Measurements from ENCODE around the gene AXIN1.
"Not testable (repeated sequence)": the region's sequence is repeated elsewhere in the genome, so short reads cannot be mapped to it uniquely, and the experiment has no call there.

AXIN1 gene

DNA sequence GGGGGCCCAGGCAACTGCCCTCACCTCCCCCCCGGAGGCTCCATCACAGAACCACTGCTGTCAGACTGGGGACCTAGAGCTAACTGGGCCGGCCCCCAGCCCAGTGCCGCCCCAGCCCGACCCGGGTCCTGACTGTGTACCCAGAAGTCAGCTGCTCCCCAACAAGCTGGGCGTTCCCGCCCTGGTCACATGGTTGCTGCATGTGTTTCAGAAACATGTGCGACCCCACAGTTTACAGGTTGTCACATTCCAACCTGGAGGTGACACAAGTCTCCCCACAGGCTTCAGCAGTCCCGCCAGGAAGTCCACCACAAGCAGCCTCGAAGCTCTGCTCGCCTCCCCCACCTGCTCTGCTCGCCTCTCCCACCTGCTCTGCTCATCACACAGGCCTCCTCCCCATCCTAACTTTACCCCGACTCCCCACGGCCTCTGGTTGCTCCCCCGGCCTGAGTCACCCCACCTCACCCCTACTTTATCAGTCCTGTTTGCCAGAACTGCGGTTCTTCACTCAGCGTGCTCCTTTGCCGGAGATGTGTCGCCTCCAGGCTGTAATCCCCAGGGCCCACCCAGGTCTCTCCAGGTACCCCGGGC is 16.8 kb upstream of the AXIN1 start:
- DNase-seq = no peak

DNA sequence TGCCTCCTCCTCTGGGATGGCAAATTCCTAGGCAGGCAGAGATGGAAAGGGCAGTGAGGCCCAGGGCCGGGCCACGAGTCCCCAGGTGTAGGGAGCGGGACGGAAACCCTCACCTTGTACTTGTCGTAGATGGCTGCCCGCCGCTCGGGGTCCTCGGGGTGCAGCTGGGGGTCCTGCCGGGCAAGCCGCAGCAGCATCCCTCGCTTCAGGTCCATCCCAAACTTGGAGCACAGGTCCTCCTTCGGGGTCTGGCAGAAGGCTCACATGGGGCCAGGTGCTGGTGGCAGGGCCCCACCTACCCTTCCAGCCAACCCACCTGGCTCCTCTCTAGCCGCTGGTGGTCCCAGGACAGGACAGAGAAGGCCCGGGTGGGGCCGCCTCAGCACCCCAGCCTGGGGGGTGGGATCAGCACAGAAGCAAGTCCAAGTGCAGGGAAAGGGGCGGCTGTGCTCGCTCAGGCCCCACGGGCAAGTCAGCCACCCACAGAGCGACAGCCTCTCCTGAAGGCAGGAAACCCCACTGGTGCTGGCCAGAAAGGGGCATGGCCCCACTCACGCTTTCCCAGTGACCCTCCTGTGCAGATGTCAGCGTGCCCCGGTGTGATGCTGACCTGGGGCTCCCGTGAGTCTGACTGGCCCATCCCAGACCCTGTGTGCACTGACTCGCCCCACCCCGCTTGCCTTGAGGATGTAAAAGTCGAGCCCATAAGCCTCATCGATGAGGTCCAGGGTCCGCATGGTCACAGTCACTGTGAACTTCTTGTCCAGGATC is 16.1 kb upstream of the AXIN1 start:
- DNase-seq = no peak

DNA sequence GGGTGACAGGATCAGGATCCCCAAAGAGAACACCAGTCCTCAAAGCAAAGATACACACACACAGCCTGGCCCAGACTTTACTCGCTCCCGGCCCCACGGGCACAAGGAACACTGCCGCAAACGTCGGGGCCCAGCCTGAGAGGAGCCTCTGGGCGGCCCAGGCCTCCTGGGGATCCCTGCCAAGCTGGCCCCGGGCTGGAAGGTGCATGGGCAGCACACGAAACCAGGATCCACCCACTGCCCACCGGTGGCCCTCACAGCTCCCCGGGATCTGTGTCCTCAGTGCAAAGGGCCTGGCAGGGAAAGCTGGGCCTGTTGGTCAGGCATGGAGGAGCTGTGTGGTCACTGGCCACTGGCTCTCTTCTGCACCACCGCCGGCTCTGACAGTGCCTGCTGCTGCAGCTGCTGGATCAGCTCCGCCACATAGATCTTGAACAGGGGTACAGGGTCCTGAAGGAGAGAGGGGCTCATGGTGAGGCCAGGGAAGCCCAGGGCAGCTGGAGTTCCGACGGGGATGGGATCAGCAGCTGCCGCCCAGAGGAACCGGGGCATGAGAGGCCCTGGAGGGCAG is 14.9 kb upstream of the AXIN1 start:
- DNase-seq = no peak

DNA sequence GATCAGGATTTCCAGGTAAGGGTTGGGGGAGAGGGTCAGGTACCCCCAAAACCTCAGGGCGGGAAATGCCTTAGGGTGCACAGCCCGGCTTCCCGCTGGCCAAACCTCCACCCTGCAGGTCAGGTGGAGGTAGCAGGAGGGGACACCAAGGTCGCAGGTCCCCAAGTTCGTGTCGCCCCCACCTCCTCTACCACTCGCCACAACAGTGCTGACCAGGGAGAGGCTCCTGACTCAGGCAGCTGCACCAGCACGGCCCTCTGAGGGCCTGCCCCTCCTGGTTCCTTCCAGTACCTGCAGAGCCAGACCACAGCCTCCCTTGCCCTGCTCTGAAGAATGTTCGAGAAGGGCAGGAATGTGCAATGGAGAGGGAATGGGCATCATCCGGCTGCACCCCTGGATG is 14.0 kb upstream of the AXIN1 start:
- no peak for DNase-seq

DNA sequence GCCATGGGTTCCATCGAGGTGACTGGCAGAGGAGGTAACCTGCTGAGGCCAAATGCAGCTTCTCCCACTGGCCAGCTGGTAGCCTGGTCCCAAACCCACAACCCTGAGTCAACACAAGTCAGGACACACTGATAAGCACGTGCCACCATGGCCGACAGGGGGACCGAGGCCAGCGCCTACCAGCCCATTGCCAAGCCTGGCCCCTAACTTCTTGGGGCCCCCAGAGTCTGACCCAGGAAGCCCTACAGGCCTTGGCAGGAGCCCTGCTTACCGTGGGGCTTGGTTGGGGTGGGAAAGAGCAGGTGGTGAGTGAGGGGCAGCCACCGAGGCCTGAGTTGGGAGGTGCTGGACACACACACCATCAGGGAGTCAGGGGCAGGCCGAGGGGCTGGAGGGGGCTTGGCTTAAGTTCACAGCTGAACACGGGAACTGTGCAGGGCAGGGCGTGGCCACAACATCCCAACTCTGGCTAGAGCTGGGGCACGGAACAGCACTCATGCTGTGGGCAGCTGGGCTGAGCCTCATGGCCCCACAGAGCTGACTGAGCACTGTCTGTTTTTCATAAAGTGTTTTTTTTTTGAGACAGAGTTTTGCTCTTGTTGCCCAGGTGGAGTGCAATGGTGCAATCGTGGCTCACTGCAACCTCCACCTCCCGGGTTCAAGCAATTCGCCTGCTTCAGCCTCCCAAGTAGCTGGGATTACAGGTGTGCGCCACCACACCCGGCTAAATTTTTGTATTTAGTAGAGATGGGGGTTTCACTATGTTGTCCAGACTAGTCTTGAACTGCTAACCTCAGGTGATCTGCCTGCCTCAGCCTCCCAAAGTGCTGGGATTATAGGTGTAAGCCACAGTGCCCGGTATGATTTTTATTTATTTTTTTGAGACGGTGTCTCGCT is 12.3 kb upstream of the AXIN1 start:
- peak; percentile 75 for DNase-seq

DNA sequence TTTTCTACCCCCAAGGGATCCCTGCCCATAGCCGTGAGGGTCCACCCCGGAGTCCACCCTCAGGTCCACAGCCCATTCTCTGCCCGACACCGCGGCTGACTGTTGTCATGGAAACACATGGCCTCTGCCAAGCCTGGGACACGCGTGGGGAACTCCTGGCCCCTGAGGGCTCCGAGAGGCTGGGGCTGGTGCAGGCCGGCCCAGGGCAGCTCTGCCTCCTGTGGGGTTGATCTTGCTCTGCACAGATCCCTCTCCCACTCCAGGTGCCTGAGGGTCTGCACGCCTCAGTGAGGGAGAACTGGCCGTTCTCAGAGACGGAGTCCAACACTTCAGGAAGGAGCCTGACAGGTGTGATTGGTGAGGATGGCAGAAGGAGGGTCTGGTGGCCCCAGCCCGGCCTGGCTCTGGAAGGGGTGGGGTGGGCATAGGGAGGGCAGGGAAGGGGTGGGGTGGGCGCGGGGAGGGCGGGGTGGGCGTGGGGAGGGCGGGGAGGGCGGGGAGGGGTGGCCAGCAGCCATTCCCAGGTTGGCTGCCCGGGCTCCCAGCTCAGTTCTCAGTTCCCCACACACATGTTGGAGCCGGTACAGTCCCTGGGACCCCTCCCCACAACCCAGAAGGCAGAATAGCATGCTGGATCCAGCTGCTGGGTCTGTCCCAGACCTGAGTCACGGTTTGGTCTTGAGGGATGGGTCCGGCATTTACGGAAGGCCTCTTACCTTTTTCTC is 11.4 kb upstream of the AXIN1 start:
- no peak for DNase-seq

DNA sequence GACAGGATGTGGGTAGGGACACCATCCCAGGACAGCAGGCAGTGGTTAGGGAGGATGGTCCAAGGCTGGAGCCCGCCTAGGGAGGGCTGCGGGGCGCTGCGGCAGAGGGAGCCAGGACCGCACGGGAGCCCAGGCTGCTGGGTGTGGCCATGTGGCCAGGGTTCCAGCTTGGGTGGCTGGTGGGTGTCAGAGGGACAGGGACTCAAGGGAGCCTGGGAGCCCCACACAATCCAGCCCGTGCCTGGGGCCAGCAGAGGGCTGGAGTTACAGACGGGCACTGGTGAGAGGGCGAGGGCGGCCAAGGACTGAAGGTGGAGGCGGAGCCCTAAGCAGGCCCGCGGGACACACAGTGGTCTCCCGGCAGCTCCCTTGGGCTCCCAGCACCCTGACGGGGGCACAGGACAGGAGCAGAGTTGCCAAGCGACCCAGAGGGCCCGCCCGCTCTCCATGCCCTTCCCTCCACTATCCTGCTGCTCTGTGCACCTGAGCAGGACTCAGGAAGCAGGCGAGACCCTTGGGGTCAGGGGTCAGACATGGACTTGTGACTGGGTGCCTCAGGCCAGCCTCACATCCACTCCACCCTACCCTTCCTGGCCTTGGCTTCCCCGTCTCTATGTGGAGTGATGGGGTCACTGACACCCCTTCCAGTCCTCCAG is 10.7 kb upstream of the AXIN1 start:
- no peak for DNase-seq

DNA sequence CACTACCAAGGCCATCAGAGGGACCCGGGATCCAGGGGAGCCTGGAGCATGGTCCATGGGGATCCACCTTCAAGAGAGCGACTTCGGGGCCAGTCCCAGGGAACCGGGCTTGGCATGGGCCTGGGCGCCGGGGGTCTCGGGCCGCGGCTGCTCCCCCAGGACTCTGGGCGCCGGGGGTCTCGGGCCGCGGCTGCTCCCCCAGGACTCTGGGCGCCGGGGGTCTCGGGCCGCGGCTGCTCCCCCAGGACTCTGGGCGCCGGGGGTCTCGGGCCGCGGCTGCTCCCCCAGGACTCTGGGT is 10.1 kb upstream of the AXIN1 start:
- DNase-seq = not testable (repeated sequence)

DNA sequence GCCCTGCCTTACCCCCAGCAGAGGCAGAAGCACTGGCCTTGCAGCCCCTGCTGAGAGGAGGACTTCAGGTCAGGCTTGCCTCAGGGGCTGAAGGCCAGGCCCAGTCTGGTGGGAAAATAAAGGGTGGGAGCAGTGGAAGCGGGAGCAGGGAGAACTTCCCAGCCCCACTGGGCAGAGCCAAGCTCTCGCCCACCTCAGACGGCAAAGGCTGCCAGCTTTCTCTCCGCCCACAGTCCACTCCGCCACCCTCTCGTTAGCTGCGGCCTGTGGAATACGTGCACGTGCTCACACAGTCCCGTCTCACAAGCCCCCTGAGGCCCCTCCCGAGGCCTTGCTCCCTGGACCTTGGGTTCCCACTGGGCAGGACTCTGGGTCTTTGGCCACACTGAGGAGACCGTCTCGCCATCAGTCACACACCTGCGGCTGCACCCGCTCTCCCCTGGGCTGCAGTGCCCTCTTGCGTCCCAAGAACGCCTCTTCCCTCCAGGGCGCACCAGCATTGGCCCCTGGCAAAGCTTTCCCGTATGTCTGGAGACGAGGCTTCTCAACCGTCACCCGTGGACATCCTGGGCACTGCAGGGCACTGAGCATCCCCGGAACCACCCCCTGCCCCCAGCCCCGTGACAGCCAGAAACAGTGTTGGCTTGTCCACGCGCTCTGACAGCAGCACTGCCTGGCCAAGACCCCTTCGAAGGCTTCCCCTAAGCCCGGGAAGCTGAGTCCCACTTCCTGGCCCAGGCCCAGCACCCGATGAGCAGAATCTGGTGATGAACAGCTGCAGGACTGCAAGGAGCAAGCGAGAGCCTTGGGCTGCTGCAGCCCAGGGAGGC is 9.6 kb upstream of the AXIN1 start:
- DNase-seq = peak; percentile 85

DNA sequence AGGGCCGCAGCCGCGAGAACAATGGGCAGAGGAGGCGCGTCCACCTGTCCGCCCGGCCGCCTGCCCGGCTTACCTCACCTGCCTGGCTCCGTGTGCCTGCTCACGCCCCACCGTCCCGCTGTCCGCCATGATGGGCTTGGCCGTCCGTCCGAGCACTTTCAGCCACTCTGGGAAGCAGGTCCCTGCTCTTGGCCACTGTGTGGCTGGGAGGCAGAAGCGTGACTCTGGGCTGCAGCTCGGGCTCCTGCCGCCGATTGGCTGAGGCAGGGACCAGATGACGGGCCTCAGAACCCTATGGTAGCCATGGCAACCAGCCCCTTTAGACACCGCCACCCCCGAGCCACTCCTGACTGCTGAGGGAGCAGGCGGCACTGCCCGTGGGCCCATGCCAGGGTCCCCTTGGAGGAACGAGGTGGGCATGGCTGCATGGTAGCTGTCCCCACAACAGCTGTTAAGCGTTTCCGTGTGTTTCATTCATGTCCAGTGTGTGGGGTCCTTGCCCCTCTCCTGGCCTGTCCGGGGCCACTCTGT is 8.9 kb upstream of the AXIN1 start:
- no peak for DNase-seq

DNA sequence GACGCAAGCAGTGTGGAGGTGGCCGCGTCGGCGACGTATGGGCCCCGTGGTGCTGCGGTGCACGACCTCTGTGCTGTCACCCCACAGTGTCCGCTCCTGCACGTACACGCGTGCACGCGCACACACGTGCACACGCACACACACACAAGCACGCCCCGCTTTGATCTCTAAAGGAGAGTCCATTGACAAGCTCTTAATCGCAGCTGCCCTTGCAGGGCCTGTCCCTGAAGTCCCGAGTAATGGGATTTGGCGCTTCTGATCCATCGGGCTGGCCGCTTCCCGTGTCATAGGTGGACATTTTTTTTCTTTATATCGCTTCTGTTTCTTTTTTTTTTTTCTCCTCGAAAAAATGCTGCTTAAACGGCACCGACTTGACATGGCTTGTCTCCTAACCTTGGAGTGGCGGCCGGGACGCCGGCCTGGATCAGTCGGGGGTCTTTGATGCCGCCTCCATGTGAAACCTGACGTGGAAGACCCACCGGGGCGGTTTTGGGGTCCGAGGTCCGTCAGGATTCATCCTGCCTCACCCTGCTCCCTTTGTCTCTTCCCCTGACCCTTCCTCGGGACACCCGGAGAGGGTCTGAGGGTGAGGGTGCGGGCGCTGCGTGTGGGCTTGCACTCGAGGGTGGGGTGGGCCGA is 8.3 kb upstream of the AXIN1 start:
- no peak for DNase-seq

DNA sequence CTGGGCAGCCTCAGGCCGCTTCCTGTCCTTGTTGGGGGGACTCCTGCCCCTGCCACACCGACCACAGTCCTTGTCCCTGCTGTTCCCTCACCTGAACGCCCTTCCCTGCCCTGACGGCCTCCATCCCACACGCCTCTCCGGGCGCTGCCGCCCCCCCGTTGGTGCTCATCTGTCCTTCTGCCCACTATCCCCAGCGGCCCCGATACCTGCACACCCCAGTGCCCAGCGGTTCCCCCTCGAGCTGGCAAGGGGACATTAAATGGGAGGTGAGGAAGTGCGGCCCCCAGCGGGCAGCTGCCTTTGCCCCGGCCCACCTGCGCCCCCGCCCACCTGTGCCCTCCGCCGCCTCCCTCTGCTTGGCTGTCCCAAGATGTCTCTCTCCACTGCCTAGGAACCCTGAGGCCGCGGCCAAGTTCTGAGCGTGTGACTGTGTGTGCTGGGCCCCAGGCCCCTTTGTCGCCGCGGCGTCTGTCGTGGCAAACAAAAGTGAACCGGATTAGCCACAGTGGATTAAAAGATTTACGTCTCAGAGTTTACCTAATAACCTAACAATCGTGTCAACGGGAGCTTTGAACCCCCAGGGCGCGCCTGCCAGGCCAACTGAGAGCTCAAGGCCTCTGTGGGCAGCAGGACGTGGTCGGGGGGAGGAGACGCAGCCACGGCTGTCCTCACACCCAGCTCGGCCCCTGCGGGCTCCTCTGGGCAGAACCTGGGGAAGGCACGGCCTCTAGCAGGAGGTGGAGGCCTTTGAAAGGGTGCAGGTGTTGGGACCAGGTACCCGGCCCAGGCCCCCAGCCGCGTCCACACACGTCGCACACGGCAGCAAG is 7.6 kb upstream of the AXIN1 start:
- no peak for DNase-seq

DNA sequence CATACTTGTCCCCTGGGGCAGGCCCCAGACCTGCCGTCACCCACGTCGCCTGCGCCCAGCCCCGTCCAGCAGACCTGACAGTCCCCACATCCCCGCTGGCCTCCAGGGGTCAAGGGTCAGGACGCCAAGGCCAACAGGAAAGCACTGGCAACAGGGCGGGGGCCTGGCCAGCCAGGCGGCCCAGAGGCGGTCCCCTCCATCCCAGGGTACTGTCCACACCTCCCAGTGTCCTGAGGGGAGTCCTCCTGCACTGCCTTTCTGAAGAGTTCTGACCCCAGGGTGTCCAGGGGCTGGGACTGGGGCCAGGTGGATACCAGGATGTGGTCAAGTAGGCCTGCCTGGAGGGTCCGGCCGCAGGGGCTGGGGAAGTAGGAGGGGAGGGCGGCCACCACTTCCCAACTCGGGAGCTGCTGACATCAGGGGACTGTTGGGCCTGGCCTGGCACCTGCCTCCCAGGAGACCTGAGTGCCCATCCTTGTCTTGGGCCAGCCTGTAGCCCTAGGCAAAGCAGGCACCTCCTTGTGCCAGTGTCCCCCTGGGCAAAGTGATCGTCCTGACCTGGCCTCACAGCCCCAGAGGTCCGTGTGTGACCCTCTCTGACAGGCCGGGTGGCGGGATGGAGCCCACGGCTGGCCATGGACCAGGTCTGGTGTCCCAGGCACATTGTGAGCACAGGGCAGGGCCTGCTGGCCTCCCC is 6.7 kb upstream of the AXIN1 start:
- DNase-seq = no peak

DNA sequence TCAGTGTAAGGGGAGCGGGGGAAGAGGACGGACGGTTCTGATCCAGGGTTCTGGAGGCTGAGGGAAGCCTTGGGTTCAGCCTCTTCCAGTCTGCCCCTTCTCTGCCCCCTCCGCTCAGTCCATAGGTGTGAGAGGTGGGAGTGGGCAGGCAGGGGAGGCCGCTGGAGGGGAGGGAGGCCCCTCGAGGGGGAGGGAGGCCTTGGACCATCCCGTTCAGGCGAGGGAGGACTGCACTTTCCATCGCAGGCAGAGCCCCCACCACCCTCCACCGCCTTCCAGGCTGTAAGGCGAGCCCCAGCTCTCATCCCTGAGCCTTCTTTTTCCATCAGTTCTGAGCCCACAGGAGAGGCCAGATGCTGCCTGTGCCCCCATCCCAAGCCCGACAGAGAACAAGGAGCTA is 4.2 kb upstream of the AXIN1 start:
- DNase-seq = no peak

DNA sequence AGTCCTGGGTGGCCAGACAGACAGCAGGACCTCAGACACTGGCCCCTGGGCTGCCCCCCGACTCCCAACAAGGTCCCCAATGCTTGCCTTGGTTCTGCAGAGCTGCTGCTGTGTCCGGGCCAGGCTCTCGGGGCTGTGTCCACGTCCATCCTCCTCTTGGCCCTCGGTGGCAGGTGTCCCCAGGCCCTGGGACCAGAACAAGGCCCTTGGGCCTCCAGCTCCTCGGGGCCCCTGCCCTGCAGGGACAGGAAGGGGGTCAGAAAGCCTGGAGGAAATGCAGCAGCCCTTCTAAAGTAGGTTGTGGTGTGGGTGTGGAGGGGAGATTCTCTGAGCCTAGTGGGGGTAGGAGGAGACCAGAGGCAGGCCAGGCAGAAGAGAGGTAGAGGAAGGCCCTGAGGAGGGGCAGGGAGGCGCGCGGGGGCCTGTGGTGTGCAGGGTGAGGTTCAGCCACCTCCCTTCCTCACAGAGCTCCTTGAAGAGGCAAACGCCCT is 2.5 kb upstream of the AXIN1 start:
- DNase-seq = no peak

DNA sequence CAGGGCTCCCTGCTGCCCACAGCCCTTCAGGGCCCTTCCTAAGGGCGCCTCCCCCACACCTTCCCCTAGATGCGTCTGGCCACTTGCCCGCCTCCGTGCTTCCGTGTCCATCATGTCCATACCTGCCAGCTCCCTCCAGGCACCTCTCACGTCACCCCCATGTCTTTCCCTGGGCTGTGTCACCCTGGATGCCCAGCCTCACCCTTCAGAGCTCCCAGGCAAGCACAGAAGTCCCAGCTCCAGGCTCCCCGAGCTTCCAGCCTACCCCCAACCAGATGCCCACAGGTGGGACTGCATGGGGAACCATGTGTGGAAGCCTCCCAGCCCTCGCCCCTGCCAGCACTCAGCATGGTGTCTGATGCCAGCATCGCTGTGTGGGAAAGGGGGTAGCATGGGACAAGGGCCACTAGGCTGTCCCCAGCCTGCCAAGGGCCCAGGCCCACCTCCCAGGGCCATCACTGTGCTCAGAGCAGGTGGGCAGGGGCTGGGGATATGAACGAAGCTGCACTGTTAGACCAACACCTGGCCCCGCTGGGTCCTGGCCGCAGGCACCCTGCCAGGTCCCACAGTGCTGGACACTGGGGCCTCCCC is 1.9 kb upstream of the AXIN1 start:
- DNase-seq = no peak

DNA sequence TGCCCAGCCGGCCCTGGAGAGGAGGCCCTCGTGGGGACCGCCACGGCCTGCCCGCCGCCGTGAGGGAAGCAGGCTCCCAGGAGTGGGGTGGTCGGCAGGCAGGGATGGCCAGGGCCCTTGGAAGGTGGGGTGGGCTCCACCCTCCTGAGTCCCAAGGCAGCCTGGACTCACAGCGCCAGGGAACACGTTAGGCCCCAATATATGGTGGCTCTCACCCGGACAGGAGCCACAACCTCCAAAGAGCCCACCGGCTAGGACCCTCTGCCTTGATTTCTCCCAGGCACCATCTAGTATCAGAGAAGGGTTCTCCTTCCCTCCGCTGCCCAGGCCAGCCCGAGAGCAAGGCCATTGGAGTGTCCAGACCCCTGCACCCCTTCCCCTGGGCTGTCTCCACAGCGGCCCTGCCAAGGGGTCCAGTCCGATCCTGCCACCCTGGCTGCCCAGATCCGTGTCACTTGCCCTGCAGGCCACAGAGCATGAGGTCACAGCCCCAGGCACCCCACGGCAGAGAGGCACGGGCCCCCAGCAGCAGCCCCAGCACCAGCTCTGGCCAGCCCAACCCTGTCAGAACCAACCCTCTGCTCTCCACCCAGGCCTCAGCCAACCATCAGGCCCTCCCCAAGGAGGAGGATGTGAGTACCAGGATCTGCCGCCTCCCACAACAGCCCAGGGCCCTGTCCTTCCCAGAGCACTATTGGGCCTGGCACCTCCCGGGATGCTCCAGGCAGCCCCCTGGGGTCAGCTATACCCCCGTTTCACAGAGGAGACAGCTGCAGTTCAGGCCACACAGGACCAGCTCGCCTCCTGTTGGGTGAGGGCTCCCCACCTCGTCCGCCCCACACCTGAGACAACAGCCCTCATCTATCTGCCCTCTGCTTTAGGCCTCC is 1.1 kb upstream of the AXIN1 start:
- no peak for DNase-seq

Measured in hematopoietic multipotent progenitor cell treated with erythropoietin and hydrocortisone succinate and interleukin-3 and kit ligand, for 8 days (in vitro differentiated cells).